HG03103 (cell line): ENCODE results near the gene MAP3K6.
"Not testable (repeated sequence)": the region's sequence is repeated elsewhere in the genome, so short reads cannot be mapped to it uniquely, and the experiment has no call there.

Experiments
- ATAC-seq: cut with Tn5 transposase; IDR thresholded peaks from one replicate; pipeline ENCODE4 v1.9.1; 2021; ENCODE audit warnings: low read depth; ENCODE audit not compliant: unreplicated experiment

The MAP3K6 gene

GRCh38 chr1:27366411-27367159 is at the start of gene MAP3K6:
TSS of gene MAP3K6 (minus strand) at chr1:27366961. CDS start at chr1:27366597, 364 bp downstream.
- no peak for ATAC-seq

GRCh38 chr1:27414091-27414490 is 47.3 kb upstream of the MAP3K6 start:
- no peak for ATAC-seq

- no peak for ATAC-seq
Observed at GRCh38 chr1:27413004-27413403, 46.2 kb upstream of the MAP3K6 start.

DNA sequence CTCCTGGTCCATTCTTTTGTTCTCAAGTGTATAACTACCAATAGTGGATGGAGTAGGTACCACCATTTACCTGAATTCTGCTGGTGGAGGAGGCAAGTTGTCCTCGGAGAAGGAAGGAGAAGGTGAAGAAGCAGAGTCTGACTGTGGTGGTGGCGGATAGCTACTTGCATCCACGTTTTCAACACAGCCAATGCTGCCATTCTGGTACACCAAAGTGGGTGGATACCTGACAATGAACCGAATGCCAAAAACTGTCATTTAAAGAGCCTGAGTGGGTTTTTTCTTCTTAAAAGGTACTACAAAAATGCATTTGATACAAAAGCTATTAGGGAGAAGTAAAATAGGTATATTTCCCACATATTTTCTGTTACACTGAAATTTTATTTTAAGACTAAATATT is 45.7 kb upstream of the MAP3K6 start:
- ATAC-seq, result no peak

GRCh38 chr1:27410709-27411108 is 43.9 kb upstream of the MAP3K6 start:
- no peak for ATAC-seq

- no peak for ATAC-seq
Observed at GRCh38 chr1:27409669-27410068, 42.9 kb upstream of the MAP3K6 start.

- ATAC-seq, result no peak
Observed at GRCh38 chr1:27408151-27408550, 41.4 kb upstream of the MAP3K6 start.

- not testable (repeated sequence) for ATAC-seq
Observed at GRCh38 chr1:27406791-27407190, 40.0 kb upstream of the MAP3K6 start.

DNA sequence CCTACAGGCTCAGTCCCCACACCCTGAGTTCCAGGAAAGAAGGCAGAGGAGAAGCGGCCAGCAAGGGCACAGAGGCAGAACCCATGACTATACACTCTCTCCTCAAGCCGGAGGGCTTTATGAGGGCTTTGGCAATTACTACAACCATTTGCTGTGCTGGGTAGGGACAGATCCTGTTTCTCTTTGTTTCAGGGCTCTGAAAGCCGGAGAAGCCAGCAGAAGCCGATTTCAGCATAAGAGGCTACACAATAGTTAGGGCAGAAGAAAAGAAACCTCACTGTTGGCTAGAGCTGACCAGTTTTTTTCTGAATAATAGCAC is 39.6 kb upstream of the MAP3K6 start:
- no peak for ATAC-seq

DNA sequence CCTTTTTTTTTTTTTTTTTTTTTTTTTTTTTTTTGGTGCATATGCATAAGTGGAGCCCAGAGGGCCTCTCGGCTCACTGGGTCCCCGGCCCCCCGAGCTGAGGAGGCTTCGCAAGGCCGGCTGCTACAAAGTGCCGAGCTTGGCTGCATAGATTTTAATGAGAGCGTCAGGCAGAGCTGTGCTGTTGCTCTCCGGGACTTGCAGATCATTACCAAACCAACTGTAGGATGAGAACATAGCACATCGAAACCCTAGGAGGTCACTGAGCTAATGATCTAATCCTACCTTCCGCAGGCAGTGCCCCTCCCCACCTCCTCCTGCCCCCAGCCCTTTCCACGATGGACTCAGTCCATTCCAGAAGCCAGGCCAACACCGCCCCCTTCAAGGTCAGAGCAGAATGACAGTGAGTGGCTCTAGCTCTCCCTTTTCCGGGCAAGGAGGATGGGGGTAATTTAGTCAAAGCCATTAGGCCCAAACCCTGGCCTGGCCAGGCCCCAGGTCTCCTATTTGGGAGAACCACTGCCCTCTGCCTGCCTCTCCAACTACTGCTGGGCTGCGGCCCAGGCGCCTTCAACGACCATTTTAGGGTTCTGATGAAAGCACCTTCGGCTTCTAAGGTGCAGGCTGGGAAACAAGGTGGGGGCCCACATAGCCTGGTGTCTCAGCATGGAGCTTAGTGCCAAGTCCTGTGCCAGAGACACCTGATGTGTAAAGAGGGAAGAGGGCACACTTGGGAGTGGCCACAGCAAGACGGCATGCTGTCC is 39.0 kb upstream of the MAP3K6 start:
- not testable (repeated sequence) for ATAC-seq

GRCh38 chr1:27405074-27405473 is 38.3 kb upstream of the MAP3K6 start:
- no peak for ATAC-seq

- ATAC-seq, result no peak
Observed at GRCh38 chr1:27403931-27404330, 37.2 kb upstream of the MAP3K6 start.

DNA sequence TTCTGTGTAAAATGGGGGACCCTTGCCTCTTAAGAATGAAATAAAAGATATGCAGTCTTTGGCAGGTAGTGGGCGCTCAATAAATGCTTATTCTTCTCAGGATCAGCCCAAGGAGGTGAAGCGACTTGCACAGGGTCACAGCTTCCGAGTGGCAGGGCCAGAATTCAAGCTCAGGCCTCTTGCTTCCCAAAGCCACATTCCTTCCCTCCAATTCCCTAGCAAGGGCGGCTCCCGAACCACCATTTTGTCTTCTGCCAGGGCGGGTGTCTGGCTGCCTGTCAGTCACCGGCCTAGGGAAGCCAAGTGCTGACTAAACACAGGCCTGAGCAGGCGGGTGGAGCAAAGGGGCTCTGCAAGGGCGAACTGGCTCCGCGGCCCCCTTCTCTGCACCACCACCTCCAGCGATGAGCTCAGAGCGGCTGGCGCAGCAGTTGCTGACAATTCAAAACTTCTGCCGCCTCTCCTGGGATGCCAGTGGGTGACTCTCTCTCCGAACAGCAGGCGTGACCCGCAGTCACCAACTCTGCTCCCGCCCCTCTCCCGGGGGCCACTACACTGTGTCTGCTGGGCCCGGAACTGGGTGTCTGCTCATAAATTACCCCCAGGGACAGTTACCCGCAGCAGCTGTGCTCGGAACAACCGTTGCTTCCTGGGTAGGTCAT is 36.4 kb upstream of the MAP3K6 start:
- no peak for ATAC-seq

DNA sequence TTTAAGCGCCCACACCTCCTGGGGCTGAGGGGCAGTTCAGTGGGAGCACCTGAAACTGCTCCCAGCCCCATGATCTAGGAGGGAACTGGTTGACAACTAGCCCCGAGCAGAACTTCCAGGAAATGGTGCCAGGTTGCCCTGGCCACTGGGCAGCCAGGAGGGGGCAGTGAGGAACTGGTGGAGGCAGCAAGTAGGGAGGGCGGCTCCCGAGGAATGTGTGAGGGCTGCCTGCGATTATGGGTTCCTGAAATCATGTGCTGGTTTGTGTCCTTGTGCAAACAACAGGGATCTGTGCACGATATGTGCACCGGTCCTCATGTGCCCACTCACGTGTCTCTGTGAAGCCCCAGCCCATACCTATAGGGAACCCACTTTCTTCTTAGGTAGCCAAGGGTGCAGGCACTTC is 35.6 kb upstream of the MAP3K6 start:
- ATAC-seq, result no peak

DNA sequence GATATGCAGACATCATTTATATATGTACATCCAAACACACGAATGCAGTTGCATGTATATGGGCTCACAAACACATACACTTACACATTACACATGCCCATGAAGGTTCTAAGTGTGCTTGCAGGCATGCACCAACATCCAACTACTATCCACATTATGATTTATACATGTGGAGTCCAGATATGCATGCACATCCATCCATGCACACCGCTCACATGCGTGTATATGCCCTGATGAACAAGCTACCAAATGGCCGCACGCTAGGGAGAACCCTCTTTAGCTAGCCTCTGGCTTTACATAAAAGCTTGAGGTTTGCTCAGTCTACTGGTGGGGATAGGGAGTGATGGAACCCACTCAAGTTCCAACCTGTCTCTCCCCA is 34.2 kb upstream of the MAP3K6 start:
- no peak for ATAC-seq

GRCh38 chr1:27400082-27400962 is 33.6 kb upstream of the MAP3K6 start:
- no peak for ATAC-seq

- no peak for ATAC-seq
Observed at GRCh38 chr1:27399251-27400025, 32.7 kb upstream of the MAP3K6 start.

DNA sequence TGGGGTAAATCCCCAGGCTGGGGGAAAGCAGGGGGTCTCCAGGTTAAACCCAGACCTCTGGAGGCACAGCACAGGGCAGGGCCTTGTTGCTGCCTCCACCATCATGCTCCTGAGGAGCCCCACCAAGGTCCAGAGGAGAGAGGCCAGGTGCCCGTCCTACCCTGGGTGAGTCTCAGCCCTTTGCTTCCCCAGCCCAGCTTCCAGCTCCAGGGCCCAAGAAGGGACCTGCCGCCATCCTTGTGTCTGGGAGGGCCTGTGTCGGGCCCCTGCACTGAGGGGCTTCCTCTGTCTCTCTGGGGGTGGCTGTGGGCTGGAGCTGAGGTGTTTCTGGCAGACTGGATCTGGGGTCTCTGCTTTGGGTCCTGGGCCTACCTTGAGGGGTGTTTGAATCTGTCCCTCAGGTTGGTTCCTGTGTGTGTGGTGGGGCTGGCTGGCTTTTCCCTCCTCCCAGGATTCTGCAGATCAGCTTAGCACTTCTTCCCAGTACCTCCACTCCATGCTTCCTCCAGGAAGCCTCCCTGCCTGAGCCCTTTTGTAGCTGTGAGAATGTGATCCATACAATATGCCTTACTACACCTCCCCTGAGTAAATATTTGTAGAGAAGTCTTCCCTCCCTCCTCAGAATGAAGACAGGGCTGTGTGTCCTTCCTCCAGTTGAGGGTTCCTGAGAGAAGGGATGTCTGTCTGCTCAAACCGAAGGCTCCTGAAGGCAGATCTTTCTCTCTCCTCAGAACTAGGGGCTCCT is 31.8 kb upstream of the MAP3K6 start:
- ATAC-seq, result no peak

DNA sequence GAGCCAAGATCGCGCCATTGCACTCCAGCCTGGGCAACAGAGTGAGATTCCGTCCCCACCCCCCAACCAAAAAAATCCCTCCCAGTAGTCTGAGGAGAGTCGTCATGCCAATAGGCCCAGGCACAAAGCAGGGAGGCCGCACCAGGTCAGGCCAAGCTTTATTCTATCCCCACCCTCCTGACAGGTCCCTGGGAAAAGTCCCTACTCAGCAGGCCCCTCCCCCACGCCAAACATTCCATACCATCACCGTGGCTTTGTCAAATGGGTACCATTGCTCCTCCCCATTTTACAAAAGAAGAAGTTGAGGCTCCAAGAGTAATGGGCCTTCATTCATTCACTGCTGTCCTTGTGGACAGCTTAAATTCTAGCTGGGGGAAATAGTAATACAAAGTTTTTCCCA is 31.0 kb upstream of the MAP3K6 start:
- ATAC-seq, result no peak
